ENCODE results near the gene KLHL17. TPM values are rescaled to one million over a fixed set of nuclear protein-coding genes. Genes with fewer than 3 reads are reported as not detected.

The KLHL17 gene
- total and polyA plus RNA-seq, 10 of the 15 experiments (the other 5 are each of a cell fraction or from before 2014, with no cell fraction given) = 0.03 to 30.6 (median 5.3) TPM

DNA sequence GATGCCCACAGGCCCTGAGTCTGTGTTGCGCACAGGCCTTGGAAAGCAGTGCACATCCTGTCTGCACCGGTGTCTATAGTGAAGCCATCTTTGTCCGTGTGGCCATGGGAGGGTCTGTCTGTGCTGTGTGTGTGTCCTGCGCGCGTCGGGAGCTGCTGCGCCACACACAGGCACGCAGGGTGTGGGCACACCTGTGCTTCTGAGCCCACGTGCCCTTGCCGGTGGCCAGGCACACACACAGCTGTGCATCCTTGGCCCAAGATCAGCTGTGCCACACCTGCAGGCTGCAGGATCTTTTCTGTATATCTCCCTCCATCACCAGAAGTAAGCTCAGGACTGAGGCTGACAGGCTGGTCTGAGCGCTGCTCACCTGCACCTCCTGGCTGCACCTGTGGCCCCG is 39.9 kb upstream of the KLHL17 start:
- H3K4me1 ChIP-seq (ENCODE audit: control insufficient read depth, insufficient read depth, low read length) = no peaks in the 10 kb centered on the region
- no peak for TF ChIP-seq RFX5 (IDR thresholded peaks at IDR 0.05; ENCODE audit: low read depth, low read length)
- no peak for TF ChIP-seq RELA (IDR thresholded peaks at IDR 0.05; ENCODE audit: borderline replicate concordance, partially characterized antibody)
- TF ChIP-seq ATF7 (IDR thresholded peaks at IDR 0.05; ENCODE audit: low read depth) = no peak
- TF ChIP-seq NR2F1 (conservative IDR thresholded peaks at IDR 0.05) = no peak
- TF ChIP-seq KLF5 (IDR thresholded peaks at IDR 0.05; ENCODE audit: partially characterized antibody) = no peak
- no peak for TF ChIP-seq ZNF217 (IDR thresholded peaks at IDR 0.05)
- no peak for TF ChIP-seq ZBED1 (IDR thresholded peaks at IDR 0.05; ENCODE audit: borderline replicate concordance)
- TF ChIP-seq, protein P1, sequence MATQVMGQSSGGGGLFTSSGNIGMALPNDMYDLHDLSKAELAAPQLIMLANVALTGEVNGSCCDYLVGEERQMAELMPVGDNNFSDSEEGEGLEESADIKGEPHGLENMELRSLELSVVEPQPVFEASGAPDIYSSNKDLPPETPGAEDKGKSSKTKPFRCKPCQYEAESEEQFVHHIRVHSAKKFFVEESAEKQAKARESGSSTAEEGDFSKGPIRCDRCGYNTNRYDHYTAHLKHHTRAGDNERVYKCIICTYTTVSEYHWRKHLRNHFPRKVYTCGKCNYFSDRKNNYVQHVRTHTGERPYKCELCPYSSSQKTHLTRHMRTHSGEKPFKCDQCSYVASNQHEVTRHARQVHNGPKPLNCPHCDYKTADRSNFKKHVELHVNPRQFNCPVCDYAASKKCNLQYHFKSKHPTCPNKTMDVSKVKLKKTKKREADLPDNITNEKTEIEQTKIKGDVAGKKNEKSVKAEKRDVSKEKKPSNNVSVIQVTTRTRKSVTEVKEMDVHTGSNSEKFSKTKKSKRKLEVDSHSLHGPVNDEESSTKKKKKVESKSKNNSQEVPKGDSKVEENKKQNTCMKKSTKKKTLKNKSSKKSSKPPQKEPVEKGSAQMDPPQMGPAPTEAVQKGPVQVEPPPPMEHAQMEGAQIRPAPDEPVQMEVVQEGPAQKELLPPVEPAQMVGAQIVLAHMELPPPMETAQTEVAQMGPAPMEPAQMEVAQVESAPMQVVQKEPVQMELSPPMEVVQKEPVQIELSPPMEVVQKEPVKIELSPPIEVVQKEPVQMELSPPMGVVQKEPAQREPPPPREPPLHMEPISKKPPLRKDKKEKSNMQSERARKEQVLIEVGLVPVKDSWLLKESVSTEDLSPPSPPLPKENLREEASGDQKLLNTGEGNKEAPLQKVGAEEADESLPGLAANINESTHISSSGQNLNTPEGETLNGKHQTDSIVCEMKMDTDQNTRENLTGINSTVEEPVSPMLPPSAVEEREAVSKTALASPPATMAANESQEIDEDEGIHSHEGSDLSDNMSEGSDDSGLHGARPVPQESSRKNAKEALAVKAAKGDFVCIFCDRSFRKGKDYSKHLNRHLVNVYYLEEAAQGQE (IDR thresholded peaks at IDR 0.05; ENCODE audit: low read depth, low read length) = no peak
- no peak for TF ChIP-seq SMARCA5 (IDR thresholded peaks at IDR 0.05)
- TF ChIP-seq MYC (IDR thresholded peaks at IDR 0.05; ENCODE audit: insufficient read depth, insufficient read length, insufficient replicate concordance, low read length, severe bottlenecking) = no peak
- TF ChIP-seq EGR1 (IDR thresholded peaks at IDR 0.05; ENCODE audit: borderline replicate concordance in 1 of 2, low read depth in 2 of 2, low read length in 2 of 2) = no peak
- TF ChIP-seq, protein P2, sequence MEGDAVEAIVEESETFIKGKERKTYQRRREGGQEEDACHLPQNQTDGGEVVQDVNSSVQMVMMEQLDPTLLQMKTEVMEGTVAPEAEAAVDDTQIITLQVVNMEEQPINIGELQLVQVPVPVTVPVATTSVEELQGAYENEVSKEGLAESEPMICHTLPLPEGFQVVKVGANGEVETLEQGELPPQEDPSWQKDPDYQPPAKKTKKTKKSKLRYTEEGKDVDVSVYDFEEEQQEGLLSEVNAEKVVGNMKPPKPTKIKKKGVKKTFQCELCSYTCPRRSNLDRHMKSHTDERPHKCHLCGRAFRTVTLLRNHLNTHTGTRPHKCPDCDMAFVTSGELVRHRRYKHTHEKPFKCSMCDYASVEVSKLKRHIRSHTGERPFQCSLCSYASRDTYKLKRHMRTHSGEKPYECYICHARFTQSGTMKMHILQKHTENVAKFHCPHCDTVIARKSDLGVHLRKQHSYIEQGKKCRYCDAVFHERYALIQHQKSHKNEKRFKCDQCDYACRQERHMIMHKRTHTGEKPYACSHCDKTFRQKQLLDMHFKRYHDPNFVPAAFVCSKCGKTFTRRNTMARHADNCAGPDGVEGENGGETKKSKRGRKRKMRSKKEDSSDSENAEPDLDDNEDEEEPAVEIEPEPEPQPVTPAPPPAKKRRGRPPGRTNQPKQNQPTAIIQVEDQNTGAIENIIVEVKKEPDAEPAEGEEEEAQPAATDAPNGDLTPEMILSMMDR (IDR thresholded peaks at IDR 0.05 in 2 of 3, conservative IDR thresholded peaks at IDR 0.05 in 1 of 3; ENCODE audit: control insufficient read depth in 2 of 3, extremely low read depth in 1 of 3, insufficient read depth in 1 of 3, low read depth in 3 of 3, low read length in 3 of 3) = no peak
- TF ChIP-seq IKZF2 (IDR thresholded peaks at IDR 0.05) = no peak
- TF ChIP-seq ZNF207 (IDR thresholded peaks at IDR 0.05; ENCODE audit: borderline replicate concordance) = no peak
- WGBS (ENCODE audit: insufficient coverage, insufficient replicate concordance, low lambda C conversion rate, missing lambda C conversion rate) = 8% methylated on average over 13 of the region's 13 CpGs
- no peaks in the 10 kb centered on the region for H3K79me2 ChIP-seq (ENCODE audit: control insufficient read depth, insufficient read depth, low read length)
- no peaks in the 10 kb centered on the region for H3K36me3 ChIP-seq (ENCODE audit: control insufficient read depth in 2 of 2, insufficient read depth in 2 of 2, low read length in 1 of 2)
- ChIA-PET RAD21 (ENCODE audit: unreplicated experiment) (no interaction called here), SMC1A (ENCODE audit: uncharacterized antibody, unreplicated experiment) (no interaction called here), CTCF (interaction anchor here (1.3 kb wide), 1 partner anchor 16 kb away, joined by 3 read pairs; no protein-coding TSS in a partner anchor), POLR2A (no interaction called here)
- DNase-seq (ENCODE audit: low read depth, low spot score) (no peak), ATAC-seq (peak; percentile 6; the same call in 1 of the 3 replicates), FAIRE-seq (no peak)
- H4K20me1 ChIP-seq (ENCODE audit: control insufficient read depth, insufficient read depth) = no peaks in the 10 kb centered on the region; the same call in none of the 2 replicates
- H3K9me3 ChIP-seq (replicated peaks; ENCODE audit: control insufficient read depth, insufficient read depth, low read length) = no peaks in the 10 kb centered on the region
- no peak overlapping the region for H3K4me3 ChIP-seq
- peaks cover 9 to 16% of the 10 kb centered on the region in 2 experiments for H3K27me3 ChIP-seq (replicated peaks in 1 of 2; ENCODE audit: control insufficient read depth in 2 of 2, insufficient read depth in 2 of 2, low read length in 1 of 2)
- in situ Hi-C loops (cut with MboI) = no loop called here
- intact Hi-C loops (cut with micrococcal nuclease; ENCODE audit: unreplicated experiment) = no loop called here
- H3K4me2 ChIP-seq (ENCODE audit: control insufficient read depth, insufficient read depth) = no peak overlapping the region
- BruUV-seq (replicated peaks) = no TSS peak
- H2AFZ ChIP-seq (ENCODE audit: control insufficient read depth, low read depth, low read length) = no peak overlapping the region
- no peak overlapping the region for H3K27ac ChIP-seq (ENCODE audit: control insufficient read depth, insufficient read depth)
- H3K9ac ChIP-seq (ENCODE audit: control insufficient read depth, insufficient read depth, low read length) = no peak overlapping the region
